ENCODE results near the gene ADORA2A. TPM values are rescaled to one million over a fixed set of nuclear protein-coding genes. Genes with fewer than 3 reads are reported as not detected.

The ADORA2A gene
- total RNA-seq, 1 experiment from 2014 or later: 2.9 TPM

DNA sequence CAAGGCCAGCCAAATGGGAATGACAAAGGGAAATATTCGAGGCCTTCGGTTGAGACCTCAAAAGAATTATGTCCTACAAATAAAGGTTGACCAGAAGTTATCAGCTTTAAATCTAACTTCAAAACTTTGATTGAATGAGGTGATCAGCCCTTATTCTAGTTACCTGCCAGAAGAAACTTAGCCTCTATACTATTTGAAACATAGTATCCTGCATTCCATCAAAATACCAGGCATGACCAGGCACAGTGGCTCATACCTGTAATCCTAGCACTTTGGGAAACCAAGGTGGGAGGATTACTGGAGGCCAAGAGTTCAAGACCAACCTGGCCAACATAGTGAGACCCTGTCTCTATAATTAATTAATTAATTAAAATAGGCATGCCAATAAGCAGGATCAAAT lies 44.3 kb upstream of the ADORA2A start:
- Mint-ChIP-seq H3K9me3 (ENCODE audit: low read depth, unreplicated experiment) (no peaks in the 10 kb centered on the region), H3K4me1 (ENCODE audit: low read depth, unreplicated experiment) (no peaks in the 10 kb centered on the region), H3K4me3 (ENCODE audit: low read depth, unreplicated experiment) (no peak overlapping the region), H3K36me3 (ENCODE audit: insufficient read depth, unreplicated experiment) (peaks cover 5% of the 10 kb centered on the region), H3K27me3 (ENCODE audit: unreplicated experiment) (no peaks in the 10 kb centered on the region), H3K27ac (ENCODE audit: unreplicated experiment) (no peak overlapping the region)
- no peak for DNase-seq
- intact Hi-C loops (cut with micrococcal nuclease; ENCODE audit: unreplicated experiment): no loop called here
- BruUV-seq (replicated peaks): no TSS peak
- TF ChIP-seq, protein P1, sequence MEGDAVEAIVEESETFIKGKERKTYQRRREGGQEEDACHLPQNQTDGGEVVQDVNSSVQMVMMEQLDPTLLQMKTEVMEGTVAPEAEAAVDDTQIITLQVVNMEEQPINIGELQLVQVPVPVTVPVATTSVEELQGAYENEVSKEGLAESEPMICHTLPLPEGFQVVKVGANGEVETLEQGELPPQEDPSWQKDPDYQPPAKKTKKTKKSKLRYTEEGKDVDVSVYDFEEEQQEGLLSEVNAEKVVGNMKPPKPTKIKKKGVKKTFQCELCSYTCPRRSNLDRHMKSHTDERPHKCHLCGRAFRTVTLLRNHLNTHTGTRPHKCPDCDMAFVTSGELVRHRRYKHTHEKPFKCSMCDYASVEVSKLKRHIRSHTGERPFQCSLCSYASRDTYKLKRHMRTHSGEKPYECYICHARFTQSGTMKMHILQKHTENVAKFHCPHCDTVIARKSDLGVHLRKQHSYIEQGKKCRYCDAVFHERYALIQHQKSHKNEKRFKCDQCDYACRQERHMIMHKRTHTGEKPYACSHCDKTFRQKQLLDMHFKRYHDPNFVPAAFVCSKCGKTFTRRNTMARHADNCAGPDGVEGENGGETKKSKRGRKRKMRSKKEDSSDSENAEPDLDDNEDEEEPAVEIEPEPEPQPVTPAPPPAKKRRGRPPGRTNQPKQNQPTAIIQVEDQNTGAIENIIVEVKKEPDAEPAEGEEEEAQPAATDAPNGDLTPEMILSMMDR (IDR thresholded peaks at IDR 0.05; ENCODE audit: unreplicated experiment): no peak
- CTCF ChIA-PET: no interaction called here

- intact Hi-C loops (cut with micrococcal nuclease; ENCODE audit: unreplicated experiment): no loop called here
- H3K27ac Mint-ChIP-seq (ENCODE audit: unreplicated experiment): no peak overlapping the region
- H3K27me3 Mint-ChIP-seq (ENCODE audit: unreplicated experiment): no peaks in the 10 kb centered on the region
- peaks cover 6% of the 10 kb centered on the region for H3K36me3 Mint-ChIP-seq (ENCODE audit: insufficient read depth, unreplicated experiment)
- no peaks in the 10 kb centered on the region for H3K4me1 Mint-ChIP-seq (ENCODE audit: low read depth, unreplicated experiment)
- no peaks in the 10 kb centered on the region for H3K9me3 Mint-ChIP-seq (ENCODE audit: low read depth, unreplicated experiment)
- no peak for DNase-seq
- no peak overlapping the region for H3K4me3 Mint-ChIP-seq (ENCODE audit: low read depth, unreplicated experiment)
- TF ChIP-seq, protein P1 (IDR thresholded peaks at IDR 0.05; ENCODE audit: unreplicated experiment): no peak
- CTCF ChIA-PET: interaction anchor here (1.1 kb wide), 1 partner anchor 19 kb away, joined by 3 read pairs; no protein-coding TSS in a partner anchor
- no TSS peak for BruUV-seq (replicated peaks)
Measured at GRCh38 chr22:24384131-24384530, 43.3 kb upstream of the ADORA2A start.

GRCh38 chr22:24386937-24387471 lies 40.4 kb upstream of the ADORA2A start:
- CTCF ChIA-PET: no interaction called here
- no peaks in the 10 kb centered on the region for H3K4me1 Mint-ChIP-seq (ENCODE audit: low read depth, unreplicated experiment)
- H3K9me3 Mint-ChIP-seq (ENCODE audit: low read depth, unreplicated experiment): no peaks in the 10 kb centered on the region
- no TSS peak for BruUV-seq (replicated peaks)
- TF ChIP-seq, protein P1 (IDR thresholded peaks at IDR 0.05; ENCODE audit: unreplicated experiment): no peak
- DNase-seq: no peak
- no peak overlapping the region for H3K27ac Mint-ChIP-seq (ENCODE audit: unreplicated experiment)
- intact Hi-C loops (cut with micrococcal nuclease; ENCODE audit: unreplicated experiment): no loop called here
- no peaks in the 10 kb centered on the region for H3K27me3 Mint-ChIP-seq (ENCODE audit: unreplicated experiment)
- peaks cover 6% of the 10 kb centered on the region for H3K36me3 Mint-ChIP-seq (ENCODE audit: insufficient read depth, unreplicated experiment)
- no peak overlapping the region for H3K4me3 Mint-ChIP-seq (ENCODE audit: low read depth, unreplicated experiment)

GRCh38 chr22:24389680-24390079 lies 37.7 kb upstream of the ADORA2A start:
- no peaks in the 10 kb centered on the region for H3K4me1 Mint-ChIP-seq (ENCODE audit: low read depth, unreplicated experiment)
- peaks cover 11% of the 10 kb centered on the region for H3K36me3 Mint-ChIP-seq (ENCODE audit: insufficient read depth, unreplicated experiment)
- TF ChIP-seq, protein P1 (IDR thresholded peaks at IDR 0.05; ENCODE audit: unreplicated experiment): no peak
- intact Hi-C loops (cut with micrococcal nuclease; ENCODE audit: unreplicated experiment): no loop called here
- CTCF ChIA-PET: interaction anchor here (0.7 kb wide), 1 partner anchor 201 kb away, joined by 3 read pairs; no protein-coding TSS in a partner anchor
- no peak for DNase-seq
- H3K4me3 Mint-ChIP-seq (ENCODE audit: low read depth, unreplicated experiment): no peak overlapping the region
- BruUV-seq (replicated peaks): no TSS peak
- H3K27ac Mint-ChIP-seq (ENCODE audit: unreplicated experiment): no peak overlapping the region
- H3K9me3 Mint-ChIP-seq (ENCODE audit: low read depth, unreplicated experiment): no peaks in the 10 kb centered on the region
- H3K27me3 Mint-ChIP-seq (ENCODE audit: unreplicated experiment): no peaks in the 10 kb centered on the region

All from Calu3 (cell line).